Measurements from ENCODE around the gene ADPRHL1. TPM values are rescaled to one million over a fixed set of nuclear protein-coding genes. Genes with fewer than 3 reads are reported as not detected.

Gene ADPRHL1
- total RNA-seq, 4 donors from 2014 or later, result 6.9 to 15.5 (median 12.6) TPM

- peak in 1 of 2 donors; percentile 11 for DNase-seq (ENCODE audit: low spot score in 2 of 2)
- Histone ChIP-seq H3K27ac (peak overlapping the region in 3 of 4 donors; percentile 4 to 82 (median 48)), H3K4me1 (peaks cover 0 to 10% (median 0%) of the 10 kb centered on the region in 4 donors), H3K9me3 (no peaks in the 10 kb centered on the region), H3K27me3 (peaks cover 0 to 30% of the 10 kb centered on the region in 2 donors), H3K36me3 (no peaks in the 10 kb centered on the region), H3K4me3 (no peak overlapping the region)
- 69% methylated on average over 41 of the region's 41 CpGs for WGBS, 2 donors
- no peak for TF ChIP-seq POLR2A (IDR thresholded peaks at IDR 0.05)
- TF ChIP-seq EP300 (IDR thresholded peaks at IDR 0.05), result no peak
- TF ChIP-seq CTCF (IDR thresholded peaks at IDR 0.05), result no peak
These were observed 45.5 kb downstream of the ADPRHL1 start for GRCh38 chr13:113407531-113408393.

- Histone ChIP-seq H3K27ac (peak overlapping the region in 3 of 4 donors; percentile 4 to 82 (median 48)), H3K9me3 (no peaks in the 10 kb centered on the region), H3K4me1 (peaks cover 0 to 10% (median 0%) of the 10 kb centered on the region in 4 donors), H3K27me3 (peaks cover 0 to 30% of the 10 kb centered on the region in 2 donors), H3K4me3 (no peak overlapping the region), H3K36me3 (no peaks in the 10 kb centered on the region)
- DNase-seq (ENCODE audit: low spot score in 2 of 2), result no peak
- TF ChIP-seq EP300 (IDR thresholded peaks at IDR 0.05) (no peak), POLR2A (IDR thresholded peaks at IDR 0.05) (no peak), CTCF (IDR thresholded peaks at IDR 0.05) (no peak)
- 80 to 87% methylated on average over 5 to 18 of the region's 21 CpGs for WGBS, 2 donors
These were observed 46.2 kb downstream of the ADPRHL1 start for GRCh38 chr13:113407103-113407530.

DNA sequence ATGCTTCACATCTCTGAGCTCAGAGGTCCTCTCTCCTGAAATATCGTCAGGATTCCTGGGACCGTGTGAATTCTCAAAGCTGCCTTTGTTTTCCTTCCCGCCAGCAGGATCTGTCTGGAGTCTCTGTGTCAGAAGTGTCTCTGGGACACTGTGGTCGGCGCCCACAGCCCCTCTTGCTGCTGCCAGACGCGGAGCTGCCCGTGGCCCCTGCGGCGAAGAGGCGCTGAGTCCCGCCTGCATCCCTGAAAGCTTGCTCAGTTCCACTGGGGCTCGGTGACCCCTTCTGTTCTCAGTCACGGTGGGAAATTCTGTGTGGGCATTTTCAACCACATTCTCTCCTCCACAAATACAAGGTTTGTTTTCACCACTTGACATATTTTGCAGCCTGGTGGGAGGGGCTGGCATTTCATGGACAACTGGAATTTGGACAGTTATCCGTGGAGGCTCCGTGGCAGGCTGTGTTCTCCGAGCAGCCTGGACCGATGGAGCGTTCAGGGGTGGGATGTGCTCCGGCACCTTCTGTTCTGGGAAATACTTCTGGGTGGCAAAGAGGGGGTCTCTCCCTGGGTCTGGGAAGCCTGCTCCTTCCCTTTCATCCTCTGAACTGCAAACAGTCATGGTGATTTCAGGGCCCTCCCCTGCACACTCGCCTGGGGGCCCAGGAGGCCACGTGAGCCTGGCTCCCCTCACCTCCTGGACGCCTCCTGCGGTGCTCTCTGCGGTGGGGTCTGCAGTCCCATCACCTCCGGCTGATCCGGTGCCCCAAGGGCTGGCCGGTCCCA is 46.8 kb downstream of the ADPRHL1 start:
- 55 to 58% methylated on average over 26 to 28 of the region's 28 CpGs for WGBS, 2 donors
- H3K27me3 ChIP-seq, result peaks cover 0 to 30% of the 10 kb centered on the region in 2 donors
- H3K4me1 ChIP-seq, result peaks cover 0 to 10% (median 0%) of the 10 kb centered on the region in 4 donors
- DNase-seq (ENCODE audit: low spot score in 2 of 2), result peak in 1 of 2 donors; percentile 2
- H3K4me3 ChIP-seq, result peak overlapping the region in 2 of 4 donors; percentile 20 to 33
- H3K36me3 ChIP-seq, result no peaks in the 10 kb centered on the region
- peak overlapping the region in 3 of 4 donors; percentile 12 to 82 (median 53) for H3K27ac ChIP-seq
- TF ChIP-seq EP300 (IDR thresholded peaks at IDR 0.05) (peak in 1 of 2 donors; percentile 40), CTCF (IDR thresholded peaks at IDR 0.05) (no peak)
- no peaks in the 10 kb centered on the region for H3K9me3 ChIP-seq

DNA sequence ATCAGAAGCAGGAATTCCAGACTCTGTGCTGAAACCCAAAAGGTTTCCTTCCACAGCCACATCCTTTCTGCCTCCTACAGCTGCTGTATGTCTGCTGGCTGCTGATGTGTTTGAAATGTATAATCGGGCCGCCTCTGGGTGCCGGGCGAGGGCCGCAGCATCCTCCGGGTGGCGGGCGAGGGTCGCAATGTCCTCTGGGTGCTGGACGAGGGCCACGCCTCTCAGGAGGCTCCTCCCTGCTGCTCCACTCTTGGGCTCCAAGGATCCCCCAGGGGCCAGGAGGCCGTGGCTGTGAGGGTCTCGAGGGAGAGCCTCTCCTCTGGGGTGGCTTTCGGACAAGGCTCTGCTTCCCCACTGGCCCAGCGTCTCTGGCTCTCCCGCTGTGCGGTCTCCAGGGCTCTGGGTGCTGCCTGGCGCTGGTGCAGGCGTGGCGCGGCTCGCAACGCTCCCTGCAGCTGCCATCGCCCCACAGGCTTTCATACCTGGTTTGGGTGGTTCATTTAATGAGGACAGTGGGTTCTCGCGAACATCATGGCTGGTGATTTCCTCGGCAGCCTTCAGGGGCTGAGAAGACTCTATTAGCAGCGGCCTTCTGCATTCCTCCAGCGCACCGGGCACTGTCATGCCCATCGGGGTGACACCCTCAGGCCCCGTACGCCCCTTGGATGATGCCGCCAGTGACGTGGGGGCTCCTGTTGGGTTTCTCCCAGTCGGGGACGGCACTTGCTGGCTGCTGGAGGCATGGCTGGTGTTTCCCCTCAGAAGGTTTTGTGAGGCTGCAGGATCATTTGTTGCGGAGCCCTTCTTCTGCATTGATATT is 47.6 kb downstream of the ADPRHL1 start:
- peaks cover 0 to 7% (median 0%) of the 10 kb centered on the region in 4 donors for H3K4me1 ChIP-seq
- TF ChIP-seq EP300 (IDR thresholded peaks at IDR 0.05), result no peak
- no peak for TF ChIP-seq POLR2A (IDR thresholded peaks at IDR 0.05)
- no peak for TF ChIP-seq CTCF (IDR thresholded peaks at IDR 0.05)
- peaks cover 0 to 34% of the 10 kb centered on the region in 2 donors for H3K27me3 ChIP-seq
- DNase-seq (ENCODE audit: low spot score in 2 of 2), result peak in 1 of 2 donors; percentile 8
- H3K4me3 ChIP-seq, result peak overlapping the region in 2 of 4 donors; percentile 20 to 33
- H3K27ac ChIP-seq, result peak overlapping the region; percentile 12 to 82 (median 44)
- 80 to 83% methylated on average over 37 to 38 of the region's 38 CpGs for WGBS, 2 donors
- H3K36me3 ChIP-seq, result no peaks in the 10 kb centered on the region
- H3K9me3 ChIP-seq, result no peaks in the 10 kb centered on the region

All from tibial nerve (tissue), 4 donors.